HEK293T (cell line): ENCODE measurements around the gene HDAC6.

Experiments used
- CTBP1 ChIP-seq: fragments of 450-650 bp; IDR thresholded peaks from 2 replicates; pipeline ENCODE4 v1.6.1; 2016; ENCODE audit warnings: borderline replicate concordance
- FOXA1 ChIP-seq: fragments of 450-650 bp; IDR thresholded peaks from 2 replicates; pipeline ENCODE4 v1.6.1; 2016; ENCODE audit warnings: mild to moderate bottlenecking
- FOXK2 ChIP-seq: fragments of 450-650 bp; IDR thresholded peaks from 2 replicates; pipeline ENCODE4 v1.6.1; 2016; ENCODE audit warnings: mild to moderate bottlenecking
- HDGF ChIP-seq: fragments of 450-650 bp; IDR thresholded peaks from 2 replicates; pipeline ENCODE4 v1.6.1; 2017; ENCODE audit warnings: antibody characterized with exemption, borderline replicate concordance
- LEF1 ChIP-seq: fragments of 450-650 bp; IDR thresholded peaks from 2 replicates; pipeline ENCODE4 v1.6.1; 2017; ENCODE audit warnings: mild to moderate bottlenecking, borderline replicate concordance
- SP1 ChIP-seq: fragments of 450-650 bp; IDR thresholded peaks from 2 replicates; pipeline ENCODE4 v1.6.1; 2017
- SUZ12 ChIP-seq: fragments of 450-650 bp; IDR thresholded peaks from 2 replicates; pipeline ENCODE4 v1.6.1; 2016; ENCODE audit warnings: mild to moderate bottlenecking
- TF ChIP-seq, protein P1 (sequence below): fragments of 450-650 bp; IDR thresholded peaks from 2 replicates; pipeline ENCODE4 v1.6.1; 2016

DNA sequence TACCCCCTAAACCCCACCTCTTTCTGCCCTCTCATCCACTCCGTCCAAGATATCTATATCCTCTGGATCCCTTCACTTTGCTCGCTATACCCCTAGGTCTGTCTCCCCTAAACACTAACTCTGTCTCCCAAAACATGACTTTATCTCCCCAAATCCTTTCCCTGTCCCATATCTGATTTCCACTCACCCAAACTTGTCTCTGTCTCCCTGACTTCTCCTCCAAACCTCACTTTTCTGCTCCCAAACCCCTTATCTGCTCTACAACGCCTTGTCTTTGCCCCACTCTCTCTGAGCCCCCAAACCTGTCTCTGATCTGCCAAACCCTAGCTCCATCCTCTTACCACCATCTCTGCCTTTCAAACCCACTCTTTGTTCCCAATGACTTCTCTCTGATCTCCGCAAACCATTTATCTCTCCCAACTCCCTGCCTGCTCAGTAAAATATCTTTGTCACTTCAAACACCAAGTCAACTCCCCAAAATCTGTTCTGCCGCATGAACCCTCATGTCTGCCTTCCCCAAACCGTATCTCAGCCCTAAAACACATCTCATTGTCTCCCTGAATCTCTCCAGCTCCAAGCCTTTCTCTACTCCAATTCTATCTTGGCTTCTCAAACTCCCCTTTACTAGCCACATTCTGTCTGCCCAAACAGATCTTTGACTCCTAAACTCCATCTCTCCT is 14.9 kb upstream of the HDAC6 start:
- TF ChIP-seq SUZ12 = no peak
- TF ChIP-seq CTBP1 = no peak
- TF ChIP-seq FOXA1 = no peak
- TF ChIP-seq, protein P1, sequence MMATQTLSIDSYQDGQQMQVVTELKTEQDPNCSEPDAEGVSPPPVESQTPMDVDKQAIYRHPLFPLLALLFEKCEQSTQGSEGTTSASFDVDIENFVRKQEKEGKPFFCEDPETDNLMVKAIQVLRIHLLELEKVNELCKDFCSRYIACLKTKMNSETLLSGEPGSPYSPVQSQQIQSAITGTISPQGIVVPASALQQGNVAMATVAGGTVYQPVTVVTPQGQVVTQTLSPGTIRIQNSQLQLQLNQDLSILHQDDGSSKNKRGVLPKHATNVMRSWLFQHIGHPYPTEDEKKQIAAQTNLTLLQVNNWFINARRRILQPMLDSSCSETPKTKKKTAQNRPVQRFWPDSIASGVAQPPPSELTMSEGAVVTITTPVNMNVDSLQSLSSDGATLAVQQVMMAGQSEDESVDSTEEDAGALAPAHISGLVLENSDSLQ = no peak
- no peak for TF ChIP-seq LEF1
- no peak for TF ChIP-seq SP1
- no peak for TF ChIP-seq FOXK2
- TF ChIP-seq HDGF = no peak
